HG03135 (cell line): ENCODE data around the gene TBC1D9.
A peak's percentile ranks its signal among the peaks of the same experiment; 100 is the strongest.
"Not testable (repeated sequence)": the region's sequence is repeated elsewhere in the genome, so short reads cannot be mapped to it uniquely, and the experiment has no call there.

Experiments used
- ATAC-seq: cut with Tn5 transposase; IDR thresholded peaks from one replicate; pipeline ENCODE4 v1.9.1; 2021; ENCODE audit warnings: mild to moderate bottlenecking, moderate library complexity; ENCODE audit not compliant: unreplicated experiment

Gene TBC1D9

GRCh38 chr4:140756319-140757231 lies at the start of gene TBC1D9:
Gene TBC1D9, minus strand, starts transcription at chr4:140756385. Its CDS starts 340 bp downstream, at chr4:140756045.
- peak; percentile 34 for ATAC-seq

- ATAC-seq = no peak
Measured at GRCh38 chr4:140805293-140805692, 49.1 kb upstream of the TBC1D9 start.

- no peak for ATAC-seq
Measured at GRCh38 chr4:140802591-140802990, 46.4 kb upstream of the TBC1D9 start.

GRCh38 chr4:140800666-140801065 lies 44.5 kb upstream of the TBC1D9 start:
- ATAC-seq = no peak

- no peak for ATAC-seq
Measured at GRCh38 chr4:140799686-140800225, 43.6 kb upstream of the TBC1D9 start.

- no peak for ATAC-seq
Measured at GRCh38 chr4:140793291-140793690, 37.1 kb upstream of the TBC1D9 start.

- ATAC-seq = peak; percentile 92
Measured at GRCh38 chr4:140790765-140791164, 34.6 kb upstream of the TBC1D9 start.

GRCh38 chr4:140790171-140790570 lies 34.0 kb upstream of the TBC1D9 start:
- ATAC-seq = peak; percentile 16

GRCh38 chr4:140789759-140790158 lies 33.6 kb upstream of the TBC1D9 start:
- peak; percentile 32 for ATAC-seq

GRCh38 chr4:140782787-140783186 lies 26.6 kb upstream of the TBC1D9 start:
- ATAC-seq = not testable (repeated sequence)

- no peak for ATAC-seq
Measured at GRCh38 chr4:140781596-140781995, 25.4 kb upstream of the TBC1D9 start.

- no peak for ATAC-seq
Measured at GRCh38 chr4:140777894-140778293, 21.7 kb upstream of the TBC1D9 start.

- ATAC-seq = no peak
Measured at GRCh38 chr4:140777386-140777785, 21.2 kb upstream of the TBC1D9 start.

GRCh38 chr4:140776556-140776955 lies 20.4 kb upstream of the TBC1D9 start:
- ATAC-seq = no peak

GRCh38 chr4:140774956-140775355 lies 18.8 kb upstream of the TBC1D9 start:
- ATAC-seq = no peak

GRCh38 chr4:140774510-140774909 lies 18.3 kb upstream of the TBC1D9 start:
- ATAC-seq = no peak

- no peak for ATAC-seq
Measured at GRCh38 chr4:140769209-140769608, 13.0 kb upstream of the TBC1D9 start.

- no peak for ATAC-seq
Measured at GRCh38 chr4:140764785-140765392, 8.7 kb upstream of the TBC1D9 start.

- ATAC-seq = no peak
Measured at GRCh38 chr4:140762202-140762601, 6.0 kb upstream of the TBC1D9 start.

GRCh38 chr4:140757232-140757630 lies 1.0 kb upstream of the TBC1D9 start:
- ATAC-seq = no peak

GRCh38 chr4:140755774-140756318 lies 339 bp downstream of the TBC1D9 start:
- ATAC-seq = peak; percentile 57
